ENCODE data around the gene DAAM1.

Gene DAAM1

DNA sequence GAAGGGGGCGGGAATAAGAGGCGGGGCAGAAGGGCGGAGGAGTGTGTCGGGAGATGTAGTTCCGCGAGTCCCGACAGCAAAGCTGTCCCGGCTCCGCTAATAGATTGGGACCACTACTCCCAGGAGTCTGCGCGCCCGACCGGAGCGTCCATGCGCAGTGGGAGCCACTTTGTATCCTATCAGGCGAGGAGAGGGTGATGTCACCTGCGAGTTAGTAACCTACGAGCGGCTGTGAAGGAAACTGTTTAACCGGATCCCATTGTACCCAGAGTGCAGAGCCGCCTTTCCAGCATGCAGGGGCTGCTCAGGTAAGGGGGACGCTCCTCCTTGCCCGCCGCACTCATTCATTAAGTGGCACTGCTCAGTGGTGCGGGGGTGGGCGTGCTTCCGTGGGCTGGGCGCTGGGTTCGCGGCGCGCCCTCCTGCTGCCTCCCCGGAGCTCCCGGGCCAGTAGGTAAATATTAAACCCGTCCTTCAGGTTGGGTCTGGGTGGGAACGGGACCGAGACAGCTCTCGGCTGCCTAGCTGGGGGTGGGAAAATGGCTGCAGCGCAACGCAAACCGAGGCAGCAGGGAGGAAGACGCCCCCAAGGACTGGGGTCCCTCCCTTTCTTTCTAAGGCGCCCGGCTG lies at the start of gene DAAM1:
Gene DAAM1 (plus strand): TSS at position 207 of the 630 bp plus-strand sequence. CDS start 74,811 bp downstream, outside the sequence.
- DNase-seq (ENCODE audit: low spot score), result peak; percentile 89

DNA sequence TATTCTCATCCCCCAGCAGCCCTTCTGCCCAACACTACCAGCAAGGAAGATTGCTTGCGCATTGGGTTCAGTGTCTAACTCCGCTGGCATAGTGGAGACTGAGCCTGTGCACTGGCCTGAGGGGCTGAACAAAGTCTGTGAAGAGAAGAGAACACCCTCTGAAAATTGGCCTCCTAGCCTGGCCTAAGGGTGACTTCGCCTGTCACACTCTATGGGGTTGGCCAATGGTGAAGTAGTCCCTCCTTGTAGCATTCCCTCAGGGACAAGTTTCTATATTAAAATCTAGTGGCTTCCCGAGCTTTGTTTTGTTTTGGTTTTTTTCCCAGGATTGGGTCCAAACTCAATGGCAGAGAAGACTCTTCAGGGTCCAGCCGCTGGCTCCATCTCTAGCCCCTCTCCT lies 49.1 kb upstream of the DAAM1 start:
- no peak for FAIRE-seq
- DNase-seq (ENCODE audit: low spot score), result no peak

More for the DNA sequence above, at the start of gene DAAM1:
- peak; percentile 64 for FAIRE-seq

DNA sequence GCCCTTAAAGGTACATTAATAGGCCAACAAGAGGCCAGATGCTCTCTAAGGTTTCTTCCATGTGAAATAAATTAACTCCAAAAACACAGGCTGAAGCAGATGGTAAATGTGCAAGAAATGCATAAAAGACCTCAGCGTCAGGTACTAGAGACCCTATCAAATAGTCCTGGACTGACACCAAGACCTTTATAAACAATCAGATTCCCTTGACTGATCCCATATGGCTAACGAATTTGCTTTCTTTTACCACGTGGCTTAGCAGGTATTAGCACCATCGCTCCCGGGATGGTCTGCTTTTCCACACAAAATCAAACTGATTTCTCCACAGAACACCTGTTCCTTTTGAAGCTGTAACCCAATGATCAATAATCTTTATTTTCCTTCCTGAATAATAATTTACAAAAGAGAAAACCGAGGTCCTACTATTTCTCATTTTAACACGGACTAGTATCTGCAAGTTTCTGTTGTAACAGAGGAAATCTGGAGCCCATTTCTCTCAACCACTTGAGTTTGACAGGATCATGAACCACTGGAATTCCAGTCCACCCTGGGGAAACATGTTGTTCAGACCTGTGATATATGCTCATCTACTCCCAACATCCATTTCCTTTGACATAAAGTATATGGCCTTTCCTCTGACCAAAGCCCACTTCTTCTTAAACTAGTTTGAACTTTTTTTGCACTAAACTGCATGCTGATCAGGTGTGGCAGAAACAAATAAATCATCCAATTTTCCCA lies 48.2 kb upstream of the DAAM1 start:
- DNase-seq (ENCODE audit: low spot score) (no peak), FAIRE-seq (no peak)

DNA sequence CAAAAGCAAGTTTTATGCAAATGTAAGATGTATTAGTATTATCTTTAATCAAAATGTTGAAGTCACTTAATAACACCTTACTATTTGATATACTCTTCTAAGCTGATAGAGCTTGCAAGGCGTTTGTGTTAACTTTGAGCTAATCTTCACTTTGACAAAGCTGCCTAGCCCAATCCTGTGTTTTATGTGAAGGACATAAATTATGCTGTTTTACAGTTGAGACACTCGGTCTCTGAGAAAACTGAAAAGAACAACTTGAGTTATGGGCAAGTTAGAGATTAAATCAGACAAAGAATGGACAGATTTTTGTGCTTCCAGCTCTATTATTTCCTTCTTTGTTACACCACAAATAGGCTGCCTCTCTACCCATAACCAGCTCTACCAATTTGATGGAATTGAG lies 42.0 kb upstream of the DAAM1 start:
- no peak for FAIRE-seq
- no peak for DNase-seq (ENCODE audit: low spot score)

DNA sequence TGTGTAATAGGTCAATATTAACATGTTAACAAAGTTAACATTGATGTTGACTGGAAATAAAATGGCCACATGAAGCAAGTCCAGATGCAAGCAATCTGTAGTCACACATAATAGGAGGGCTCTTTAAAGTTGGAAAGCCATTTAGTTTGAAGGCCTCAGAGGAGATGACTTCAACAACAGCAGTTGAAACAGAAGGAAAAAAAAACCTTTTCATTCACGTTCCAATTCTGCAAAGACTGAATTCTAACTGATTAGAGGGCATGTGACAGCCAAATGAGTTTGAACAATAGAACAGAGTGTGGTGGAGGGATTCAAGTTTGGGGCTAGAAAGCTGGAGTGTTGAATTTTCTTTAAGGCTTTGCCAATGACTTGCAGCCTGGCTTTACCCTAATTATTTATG lies 41.5 kb upstream of the DAAM1 start:
- DNase-seq (ENCODE audit: low spot score) (no peak), FAIRE-seq (no peak)

DNA sequence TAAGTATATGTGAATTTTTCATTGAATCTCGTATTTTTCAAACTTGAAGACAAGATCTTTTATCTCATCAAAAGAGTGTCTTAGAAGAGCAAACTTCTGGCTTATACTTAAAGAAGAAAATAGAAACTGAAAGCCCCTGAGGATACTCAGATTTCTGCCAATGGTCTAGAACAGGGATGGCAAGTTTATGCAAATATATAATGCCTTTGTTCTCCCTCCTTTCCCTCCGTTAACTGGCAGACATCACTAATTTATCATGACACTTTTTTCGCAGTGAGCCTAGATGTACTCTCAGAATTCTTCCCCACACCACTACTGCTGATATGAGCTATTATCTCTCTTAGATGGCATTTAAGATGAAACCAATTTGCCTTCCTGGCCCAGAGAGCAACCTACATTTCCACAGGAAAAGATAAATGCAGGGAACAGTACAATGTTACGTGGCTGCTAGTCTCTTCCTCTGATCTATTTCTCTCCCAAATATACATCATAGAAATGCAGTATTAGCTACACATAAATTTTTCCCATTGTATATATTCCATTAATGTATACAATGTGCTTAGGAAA lies 40.0 kb upstream of the DAAM1 start:
- FAIRE-seq (no peak), DNase-seq (ENCODE audit: low spot score) (no peak)

DNA sequence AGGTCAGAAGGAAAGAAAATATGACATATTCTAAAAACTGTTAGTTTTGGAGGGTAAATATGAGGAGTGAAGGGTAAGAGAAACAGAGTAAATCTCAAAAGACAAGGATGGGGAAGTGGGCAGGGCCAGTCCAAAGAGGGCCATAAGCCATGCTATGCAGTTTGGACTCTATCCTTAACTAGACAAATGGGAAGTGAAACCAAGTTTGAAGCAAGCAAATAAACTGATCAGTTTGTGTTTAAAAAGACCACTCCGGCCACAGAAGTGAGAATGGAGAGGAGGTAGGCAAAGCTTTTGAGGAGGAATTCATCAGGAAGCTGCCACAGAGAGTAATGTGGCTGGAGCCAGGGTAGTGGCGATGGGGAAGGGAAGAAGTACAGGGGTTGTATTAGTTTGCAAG lies 37.5 kb upstream of the DAAM1 start:
- DNase-seq (ENCODE audit: low spot score) (no peak), FAIRE-seq (no peak)

DNA sequence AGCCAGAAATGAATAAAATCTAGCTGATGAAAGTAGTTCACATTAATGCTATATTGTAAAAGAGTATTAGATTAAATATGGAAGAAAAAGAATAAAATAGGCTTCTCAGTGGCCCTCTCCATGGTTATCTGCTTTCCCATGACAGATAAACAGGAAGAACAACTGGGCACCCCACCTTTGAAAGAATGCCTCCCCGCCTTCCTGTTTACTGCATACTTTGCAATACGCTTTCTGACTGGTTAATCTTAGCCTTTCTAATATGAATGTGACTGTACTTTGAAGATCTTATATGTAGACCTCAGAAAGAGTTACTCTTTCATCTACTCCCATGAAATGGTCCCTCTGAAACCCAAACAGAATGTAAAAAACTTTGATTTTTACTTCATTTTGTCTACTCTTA lies 34.1 kb upstream of the DAAM1 start:
- DNase-seq (ENCODE audit: low spot score), result no peak
- FAIRE-seq, result no peak

DNA sequence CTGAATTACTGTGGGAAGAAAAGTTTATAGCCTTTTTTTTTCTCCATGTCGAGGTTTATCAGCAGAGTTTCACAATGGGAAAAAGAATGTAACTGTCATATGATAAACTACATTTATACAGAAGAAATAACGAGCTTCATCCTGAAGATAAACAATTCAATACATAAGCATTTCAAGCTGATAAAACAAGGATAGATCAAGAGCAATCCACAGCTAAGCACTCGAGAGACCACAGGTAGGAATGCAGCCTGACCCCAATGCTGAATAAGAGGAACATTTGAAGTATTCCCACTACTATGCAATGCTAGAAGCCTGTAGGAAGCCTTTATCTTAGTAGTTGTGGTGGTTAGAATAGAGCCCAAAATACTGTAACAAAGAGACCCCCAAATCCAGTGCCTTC lies 32.6 kb upstream of the DAAM1 start:
- no peak for FAIRE-seq
- no peak for DNase-seq (ENCODE audit: low spot score)

DNA sequence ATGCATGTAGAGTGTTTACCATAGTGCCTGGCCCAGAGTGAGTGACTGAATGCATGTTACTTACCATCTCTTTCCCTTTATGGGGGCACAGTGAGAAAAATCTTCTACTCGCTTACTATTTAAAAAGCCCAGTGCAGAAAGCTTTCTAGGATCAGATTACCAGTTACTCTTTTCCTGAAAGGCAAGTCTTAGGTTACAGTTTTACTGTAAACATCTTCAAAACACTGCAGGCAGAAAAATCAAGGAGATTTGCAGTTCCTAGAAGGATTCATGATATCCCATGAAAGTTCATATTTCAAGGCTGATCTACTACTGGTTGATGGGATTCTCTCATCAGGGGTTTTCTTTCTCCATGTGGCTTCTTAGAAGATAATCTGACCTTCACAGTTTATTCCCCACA lies 29.3 kb upstream of the DAAM1 start:
- no peak for FAIRE-seq
- DNase-seq (ENCODE audit: low spot score), result no peak

DNA sequence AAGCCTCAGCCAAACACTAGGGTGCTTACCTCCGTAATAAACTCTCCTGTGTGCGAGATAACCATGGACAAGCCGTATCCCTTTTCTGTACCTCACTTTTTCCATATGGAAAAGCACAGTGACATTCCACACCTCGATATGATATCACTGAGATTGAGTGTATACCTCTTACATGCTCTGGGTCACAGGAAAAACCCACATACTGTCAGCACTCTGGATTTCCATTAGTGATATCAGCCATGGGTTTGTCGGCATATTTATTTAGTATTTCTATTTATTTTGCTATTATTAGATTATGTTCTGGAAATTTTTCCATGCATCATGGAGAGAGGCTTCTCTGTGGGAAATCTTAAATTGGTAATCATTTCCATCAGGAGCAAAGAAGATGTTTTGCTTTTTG lies 28.0 kb upstream of the DAAM1 start:
- FAIRE-seq (no peak), DNase-seq (ENCODE audit: low spot score) (no peak)

DNA sequence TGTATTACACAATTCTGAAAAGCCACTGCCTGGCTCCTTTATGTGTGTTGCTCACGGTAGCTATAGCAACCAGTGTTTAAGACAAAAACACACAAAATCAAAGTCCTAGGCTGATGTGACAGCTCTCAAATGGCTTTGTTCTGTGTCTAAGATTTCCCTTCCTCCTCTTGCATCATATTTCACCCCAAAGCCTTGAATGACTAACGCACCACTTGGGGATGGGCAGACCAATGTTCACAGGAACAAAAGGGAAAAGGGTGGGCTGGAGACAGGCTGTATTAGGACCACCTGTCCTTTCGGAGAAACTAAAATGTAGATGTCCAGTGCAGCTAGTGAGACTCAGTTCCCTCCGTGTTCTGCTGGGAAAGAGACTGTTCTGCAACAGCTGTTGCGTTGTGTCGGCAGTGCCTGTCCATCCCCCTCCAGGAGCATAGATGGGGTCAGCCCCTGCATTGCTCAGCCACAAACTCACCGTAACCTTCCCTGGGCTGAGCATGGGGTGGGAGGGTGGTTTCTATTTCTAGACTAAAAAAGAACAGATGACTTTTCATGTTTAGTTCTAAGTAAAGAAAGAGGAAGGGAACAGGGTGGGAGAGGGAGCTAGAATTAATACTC lies 26.8 kb upstream of the DAAM1 start:
- DNase-seq (ENCODE audit: low spot score) (no peak), FAIRE-seq (no peak)

DNA sequence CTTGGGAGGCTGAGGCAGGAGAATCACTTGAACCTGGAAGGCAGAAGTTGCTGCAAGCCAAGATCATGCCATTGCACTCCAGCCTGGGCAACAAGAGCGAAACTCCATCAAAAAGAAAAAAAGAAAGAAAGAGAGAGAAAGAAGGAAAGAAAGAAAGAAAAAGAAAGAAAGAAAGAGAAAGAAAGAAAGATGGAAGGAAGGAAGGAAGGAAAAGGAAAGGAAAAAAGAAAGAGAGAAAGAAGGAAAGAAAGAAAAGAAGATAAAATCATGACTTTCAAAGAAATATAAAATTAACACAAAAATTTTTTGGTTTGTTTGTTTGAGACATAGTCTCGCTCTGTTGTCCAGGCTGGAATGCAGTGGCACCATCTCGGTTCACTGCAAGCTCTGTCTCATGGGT lies 22.2 kb upstream of the DAAM1 start:
- no peak for DNase-seq (ENCODE audit: low spot score)
- FAIRE-seq, result no peak

DNA sequence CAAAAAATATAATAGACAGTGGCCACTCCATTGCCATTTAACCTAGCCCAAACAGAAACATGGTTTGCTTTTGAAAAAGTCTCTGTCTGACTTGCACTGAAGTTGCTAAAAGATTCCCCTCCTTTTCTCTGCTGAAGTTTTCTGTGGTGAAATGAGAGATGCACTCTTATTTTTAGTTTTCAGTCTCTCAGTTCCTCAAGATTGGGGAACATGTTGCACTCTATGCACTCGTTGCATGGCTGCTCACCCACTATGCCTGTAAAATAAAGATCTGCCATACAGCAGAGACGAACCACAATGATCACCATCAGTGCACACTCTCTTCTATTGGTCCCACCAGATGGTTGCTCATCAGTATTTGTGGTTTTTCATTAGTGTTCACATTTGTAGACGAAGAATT lies 13.1 kb upstream of the DAAM1 start:
- DNase-seq (ENCODE audit: low spot score) (no peak), FAIRE-seq (no peak)

DNA sequence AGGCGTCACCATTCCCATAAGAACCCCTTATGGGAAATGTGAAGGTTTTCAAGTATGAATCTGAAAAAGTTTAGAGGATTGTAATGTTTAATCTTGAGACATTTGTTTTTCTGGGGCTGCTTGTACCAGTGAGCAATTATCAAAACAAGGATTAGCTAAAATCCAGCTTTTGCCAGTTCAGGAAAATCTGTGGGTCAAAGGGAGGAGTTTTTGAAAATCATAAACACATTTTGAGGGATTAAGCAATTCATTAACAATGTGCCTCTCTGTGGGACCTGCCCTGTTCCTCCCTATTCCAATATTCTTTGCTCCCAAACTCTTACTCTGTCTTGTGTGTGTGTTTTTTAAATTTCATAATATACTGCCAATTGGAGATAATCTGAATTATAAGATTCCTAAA lies 11.7 kb upstream of the DAAM1 start:
- DNase-seq (ENCODE audit: low spot score) (no peak), FAIRE-seq (no peak)

DNA sequence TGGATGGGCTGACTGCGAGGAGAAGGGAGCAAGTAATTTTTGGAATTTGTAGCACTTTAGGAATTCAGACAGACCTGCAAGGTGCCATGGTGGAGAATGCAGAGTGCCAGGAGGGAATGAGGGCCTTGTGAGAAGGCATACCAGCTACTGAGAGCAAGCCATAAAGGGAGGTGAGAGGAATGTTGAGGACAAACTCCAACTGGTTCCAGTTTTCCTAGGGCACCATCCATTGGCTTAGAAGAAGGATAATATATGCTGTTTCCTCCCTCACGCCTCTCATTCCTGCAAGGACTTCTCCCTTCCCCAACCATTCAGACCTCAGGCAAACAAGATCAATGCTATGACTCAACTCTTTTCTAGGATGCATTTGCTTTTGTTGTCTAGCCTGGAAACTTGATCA lies 11.2 kb upstream of the DAAM1 start:
- no peak for FAIRE-seq

DNA sequence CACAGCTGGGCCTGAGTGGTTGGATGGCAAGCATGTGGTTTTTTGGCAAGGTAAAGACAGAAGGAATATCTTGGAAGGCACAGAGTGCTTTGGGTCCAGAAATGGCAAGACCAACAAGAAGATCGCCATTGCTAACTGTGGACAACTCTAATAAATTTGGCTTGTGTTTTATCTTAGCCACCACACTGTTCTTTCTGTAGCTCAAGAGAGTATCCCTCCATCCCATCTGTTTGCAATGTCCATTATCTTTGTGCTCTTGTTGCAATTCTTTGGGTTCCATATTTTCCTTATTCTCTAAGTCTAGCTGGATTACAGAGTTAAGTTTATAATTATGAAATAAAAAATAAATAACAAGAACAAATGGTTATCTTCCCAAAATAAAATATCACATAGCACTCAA lies 6.7 kb upstream of the DAAM1 start:
- no peak for DNase-seq (ENCODE audit: low spot score)
- FAIRE-seq, result no peak

More for the DNA sequence above, 11.2 kb upstream of the DAAM1 start:
- DNase-seq (ENCODE audit: low spot score), result no peak

DNA sequence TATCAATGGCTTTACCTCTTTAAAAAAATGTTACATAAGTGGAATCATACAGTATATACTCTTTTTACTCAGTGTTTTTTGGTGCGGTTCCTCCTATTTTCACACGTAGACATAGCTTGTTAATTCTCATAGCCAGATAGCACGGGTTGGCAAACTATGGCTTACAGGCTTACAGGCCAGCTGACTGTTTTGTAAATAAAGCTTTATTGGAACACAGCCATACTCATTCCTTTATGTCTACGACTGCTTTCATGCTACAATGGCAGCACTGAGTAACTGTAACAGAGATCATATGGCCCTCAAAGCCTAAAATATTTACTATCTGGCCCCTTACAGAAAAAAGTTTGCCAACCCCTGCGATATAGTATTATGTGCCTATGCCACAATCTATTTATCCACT lies 5.8 kb upstream of the DAAM1 start:
- FAIRE-seq (no peak), DNase-seq (ENCODE audit: low spot score) (no peak)

DNA sequence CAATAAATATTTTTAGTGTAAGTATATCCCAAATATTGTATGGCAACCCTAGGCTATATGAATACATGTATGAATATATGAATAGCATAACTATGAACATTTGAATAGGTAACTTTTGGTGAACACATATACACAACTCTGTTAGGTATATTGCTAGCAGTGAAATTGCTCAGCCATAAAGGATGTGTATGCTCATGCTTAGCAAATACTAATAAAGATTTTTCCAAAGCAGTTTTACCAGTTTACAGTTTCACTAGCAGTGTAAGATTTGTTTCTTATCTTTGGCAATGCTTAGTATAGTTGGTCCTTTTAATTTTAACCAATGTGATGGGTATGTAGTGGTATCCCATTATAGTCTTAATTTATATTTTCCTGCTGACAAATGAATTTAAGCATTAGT lies 5.3 kb upstream of the DAAM1 start:
- DNase-seq (ENCODE audit: low spot score) (no peak), FAIRE-seq (no peak)

DNA sequence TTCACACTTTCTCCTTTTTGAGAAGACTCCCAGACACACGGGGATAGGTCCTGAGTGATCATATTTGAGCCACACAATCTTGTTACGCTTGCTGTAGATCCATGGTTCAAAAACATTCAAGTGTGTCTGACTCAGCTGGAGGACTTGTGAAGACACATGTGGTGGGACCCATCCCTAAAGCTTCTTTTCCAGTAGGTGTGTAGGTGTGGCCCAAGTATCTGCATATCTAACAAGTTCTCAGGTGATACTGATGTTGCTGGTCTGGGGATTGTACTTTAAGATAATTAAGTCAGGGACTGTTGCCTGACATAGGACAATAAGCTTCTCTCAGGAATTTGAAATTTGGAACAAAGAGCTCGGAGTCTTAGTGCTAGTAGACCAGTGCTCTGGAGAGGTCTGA lies 4.1 kb upstream of the DAAM1 start:
- DNase-seq (ENCODE audit: low spot score) (no peak), FAIRE-seq (no peak)

DNA sequence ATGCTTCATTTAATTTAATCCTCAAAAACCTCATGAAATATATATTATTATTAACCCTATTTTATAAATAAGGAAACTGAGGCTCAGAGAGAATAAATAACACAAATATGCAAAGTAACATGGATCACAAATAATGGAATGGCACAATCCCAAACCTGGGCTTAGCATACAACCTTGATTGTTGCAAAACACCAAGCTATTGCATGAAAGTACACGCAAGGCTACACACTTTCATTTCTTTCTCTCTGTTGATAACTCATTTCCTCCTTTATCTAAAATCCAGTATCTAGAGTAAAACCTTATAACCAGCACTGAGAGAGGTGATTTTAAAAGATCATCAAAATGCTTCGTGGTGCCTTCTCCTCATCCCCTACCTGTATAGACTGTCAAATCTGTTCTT lies 2.8 kb upstream of the DAAM1 start:
- DNase-seq (ENCODE audit: low spot score) (no peak), FAIRE-seq (no peak)

DNA sequence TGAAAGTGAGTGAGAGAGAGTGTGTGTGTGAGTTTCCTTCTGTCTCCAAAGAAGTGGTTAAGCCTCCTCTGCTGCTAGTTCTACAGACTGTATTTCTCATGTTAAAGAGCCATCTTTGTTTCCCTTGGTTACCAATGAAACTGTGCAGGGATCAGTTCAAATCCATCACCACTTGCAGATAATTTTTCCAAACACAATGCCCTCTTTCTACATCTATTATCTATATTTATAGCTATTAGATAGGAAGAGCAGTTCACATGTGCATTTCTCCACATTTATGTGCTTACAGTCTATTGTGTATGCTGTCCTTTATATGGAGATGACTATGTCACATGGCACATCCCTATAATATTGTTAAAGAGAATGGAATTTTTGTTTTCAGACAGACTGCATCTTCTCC lies 2.2 kb upstream of the DAAM1 start:
- DNase-seq (ENCODE audit: low spot score) (no peak), FAIRE-seq (no peak)

DNA sequence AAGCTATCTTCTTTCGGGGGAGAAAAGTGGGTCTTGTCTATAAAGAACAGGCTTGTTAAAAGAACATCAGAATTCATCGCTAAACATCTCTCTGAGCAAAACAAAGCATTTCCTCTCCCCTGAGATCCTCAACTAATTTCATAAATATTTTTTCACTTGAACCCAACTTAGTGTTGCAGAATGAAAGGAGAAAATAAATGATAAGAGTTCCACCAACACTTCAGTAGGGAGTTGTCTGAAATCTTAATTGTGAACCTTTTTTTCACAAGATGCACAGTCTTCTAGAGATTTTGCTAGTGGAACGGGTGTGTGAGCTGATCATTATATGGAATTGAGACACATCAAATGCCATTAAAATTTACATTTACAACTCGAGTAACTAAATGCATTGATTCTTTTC lies 1.3 kb upstream of the DAAM1 start:
- DNase-seq (ENCODE audit: low spot score) (no peak), FAIRE-seq (no peak)

Data from RCC 7860 (cell line).